NCI-H82 treated with DMSO at 0.1 percent for 48 hours (cell line): ENCODE data around the gene PTGFR.

Experiments used
- DNase-seq: peaks from one replicate; lab custom pipeline; 2025; ENCODE audit not compliant: unreplicated experiment; lab: John Stamatoyannopoulos, UW

The PTGFR gene

GRCh38 chr1:78587211-78587610, 96.4 kb downstream of the PTGFR start:
- DNase-seq: no peak
